ENCODE data around the gene RAB36.

RAB36 gene

GRCh38 chr22:23144432-23144831 lies 845 bp upstream of the RAB36 start:
- H3K4me3 ChIP-seq (ENCODE audit: low read depth, low read length): no peak overlapping the region
- no peak for DNase-seq (ENCODE audit: low read depth)
- TF ChIP-seq MYC (IDR thresholded peaks at IDR 0.05; ENCODE audit: low read depth, low read length) (no peak), POLR2A (IDR thresholded peaks at IDR 0.05; ENCODE audit: extremely low read depth, insufficient read length) (no peak), CTCF (IDR thresholded peaks at IDR 0.05; ENCODE audit: low read depth, low read length) (no peak), MAX (IDR thresholded peaks at IDR 0.05; ENCODE audit: low read depth, low read length) (no peak)

GRCh38 chr22:23145878-23146470 lies 697 bp downstream of the RAB36 start:
- H3K4me3 ChIP-seq (ENCODE audit: low read depth, low read length): no peak overlapping the region
- TF ChIP-seq MAX (IDR thresholded peaks at IDR 0.05; ENCODE audit: low read depth, low read length) (no peak), CTCF (IDR thresholded peaks at IDR 0.05; ENCODE audit: low read depth, low read length) (no peak), MYC (IDR thresholded peaks at IDR 0.05; ENCODE audit: low read depth, low read length) (no peak), POLR2A (IDR thresholded peaks at IDR 0.05; ENCODE audit: extremely low read depth, insufficient read length) (no peak)

GRCh38 chr22:23146478-23147205 lies 1.4 kb downstream of the RAB36 start:
- TF ChIP-seq CTCF (IDR thresholded peaks at IDR 0.05; ENCODE audit: low read depth, low read length): no peak
- TF ChIP-seq MAX (IDR thresholded peaks at IDR 0.05; ENCODE audit: low read depth, low read length): no peak
- TF ChIP-seq POLR2A (IDR thresholded peaks at IDR 0.05; ENCODE audit: extremely low read depth, insufficient read length): no peak
- DNase-seq (ENCODE audit: low read depth): no peak
- no peak overlapping the region for H3K4me3 ChIP-seq (ENCODE audit: low read depth, low read length)

More at GRCh38 chr22:23145878-23146470, 697 bp downstream of the RAB36 start:
- DNase-seq (ENCODE audit: low read depth): no peak

- DNase-seq (ENCODE audit: low read depth): no peak
- no peak for TF ChIP-seq POLR2A (IDR thresholded peaks at IDR 0.05; ENCODE audit: extremely low read depth, insufficient read length)
- TF ChIP-seq CTCF (IDR thresholded peaks at IDR 0.05; ENCODE audit: low read depth, low read length): no peak
- no peak for TF ChIP-seq MAX (IDR thresholded peaks at IDR 0.05; ENCODE audit: low read depth, low read length)
- no peak for TF ChIP-seq MYC (IDR thresholded peaks at IDR 0.05; ENCODE audit: low read depth, low read length)
- no peak overlapping the region for H3K4me3 ChIP-seq (ENCODE audit: low read depth, low read length)
Measured at GRCh38 chr22:23147617-23148387, 2.5 kb downstream of the RAB36 start.

GRCh38 chr22:23149743-23150238 lies 4.5 kb downstream of the RAB36 start:
- no peak overlapping the region for H3K4me3 ChIP-seq (ENCODE audit: low read depth, low read length)
- TF ChIP-seq CTCF (IDR thresholded peaks at IDR 0.05; ENCODE audit: low read depth, low read length) (no peak), MYC (IDR thresholded peaks at IDR 0.05; ENCODE audit: low read depth, low read length) (no peak), POLR2A (IDR thresholded peaks at IDR 0.05; ENCODE audit: extremely low read depth, insufficient read length) (no peak), MAX (IDR thresholded peaks at IDR 0.05; ENCODE audit: low read depth, low read length) (no peak)
- DNase-seq (ENCODE audit: low read depth): no peak
